DMS114 treated with DMSO at 0.1 percent for 48 hours (cell line): Measurements from ENCODE around the gene DDX49.

Experiments used
- DNase-seq: peaks from one replicate; lab custom pipeline; 2025; ENCODE audit not compliant: unreplicated experiment; lab: John Stamatoyannopoulos, UW

DDX49 gene

DNA sequence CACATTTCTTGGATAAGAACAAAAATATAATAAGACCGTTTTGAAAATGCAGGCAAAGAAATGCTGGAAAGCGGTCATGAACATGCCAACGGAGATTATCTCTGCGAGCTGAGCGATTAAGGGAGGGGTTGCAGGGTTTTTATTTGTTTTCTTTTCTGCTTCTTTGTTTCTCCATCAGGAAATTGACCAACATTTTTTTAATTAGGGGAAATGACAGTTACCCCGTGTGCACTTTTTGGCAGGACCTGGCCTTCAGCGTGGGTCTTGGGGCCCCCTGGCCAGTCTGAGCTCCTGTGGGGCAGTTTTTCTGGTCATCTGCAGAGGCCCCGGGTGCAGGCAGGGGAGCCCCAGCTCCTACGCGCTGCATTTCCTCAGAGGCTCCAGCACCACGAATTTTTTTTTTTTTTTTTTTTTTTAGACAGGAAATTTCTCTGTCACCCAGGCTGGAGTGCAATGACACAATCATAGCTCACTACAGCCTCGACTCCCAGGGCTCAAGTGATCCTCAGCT is 52.8 kb downstream of the DDX49 start:
- no peak for DNase-seq

GRCh38 chr19:18972851-18973250 is 53.3 kb downstream of the DDX49 start:
- no peak for DNase-seq

- DNase-seq = no peak
Measured at GRCh38 chr19:18975011-18975410, 55.5 kb downstream of the DDX49 start.

DNA sequence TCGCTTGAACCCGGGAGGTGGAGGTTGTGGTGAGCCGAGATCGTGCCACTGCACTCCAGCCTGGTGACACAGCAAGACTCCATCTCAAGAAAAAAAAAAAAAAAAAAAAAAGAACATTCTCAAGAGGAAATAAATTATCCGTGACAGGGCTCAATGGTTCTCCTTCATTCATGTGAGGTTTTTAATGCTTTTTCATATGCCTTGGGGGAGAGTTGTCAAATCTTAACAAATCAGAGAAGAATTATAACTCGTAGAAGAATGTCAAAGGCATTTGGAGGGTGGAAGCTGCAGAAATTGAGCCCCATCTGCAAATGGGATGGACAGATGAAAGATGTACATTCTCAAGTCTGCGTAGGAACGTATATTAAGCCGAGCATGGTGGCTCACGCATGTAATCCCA is 56.4 kb downstream of the DDX49 start:
- DNase-seq = no peak
